ENCODE results near the gene CDK18.
"Not testable (repeated sequence)": the region's sequence is repeated elsewhere in the genome, so short reads cannot be mapped to it uniquely, and the experiment has no call there.

Gene CDK18

DNA sequence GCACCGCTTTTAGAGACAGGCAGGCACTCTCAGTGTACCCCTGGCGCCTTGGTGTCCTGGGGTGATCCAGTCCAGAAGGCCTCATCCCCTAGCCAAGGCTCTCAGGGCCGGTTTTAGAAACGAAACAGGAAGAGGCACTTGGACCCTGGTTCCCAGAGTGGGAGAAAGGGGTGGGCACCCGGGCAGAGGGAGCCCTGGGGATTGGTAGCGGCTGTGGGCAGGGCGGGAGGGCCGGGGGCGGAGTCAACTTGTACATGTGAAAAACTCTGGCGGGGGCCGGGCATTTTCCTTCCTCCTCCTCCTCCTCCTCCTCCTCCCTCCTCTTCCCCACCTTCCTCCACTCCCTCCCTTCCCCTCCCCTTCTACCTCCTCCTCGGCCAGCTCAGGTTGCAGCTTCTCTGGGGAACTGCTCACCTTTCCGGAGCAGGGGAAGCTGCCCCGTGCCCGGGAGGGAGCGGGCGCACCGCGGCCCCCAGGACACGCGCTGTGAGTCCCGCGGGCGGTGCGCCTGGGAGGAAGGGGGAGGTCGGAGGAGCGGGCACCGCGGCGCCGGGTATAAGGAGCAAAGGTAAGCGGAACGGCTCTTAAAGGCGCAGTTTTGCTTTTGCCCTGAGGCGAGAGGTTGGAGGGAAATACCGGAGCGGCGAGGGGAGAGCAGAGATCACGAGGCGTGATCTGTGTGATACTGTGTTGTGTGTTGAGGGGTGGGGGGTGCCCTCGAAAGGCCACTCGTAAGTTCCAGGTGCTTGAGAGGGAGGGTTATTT is at the start of gene CDK18:
CDK18 (plus strand) TSS at position 359 of the 765 bp plus-strand sequence. CDS start 18,499 bp downstream, outside the sequence.
- DNase-seq = peak; percentile 31

- DNase-seq = no peak
Measured at GRCh38 chr1:205454903-205455335, 49.5 kb upstream of the CDK18 start.

- no peak for DNase-seq
Measured at GRCh38 chr1:205455581-205456382, 48.7 kb upstream of the CDK18 start, which contains the start of gene BLACAT1. Gene BLACAT1 (minus strand): TSS chr1:205456045.

DNA sequence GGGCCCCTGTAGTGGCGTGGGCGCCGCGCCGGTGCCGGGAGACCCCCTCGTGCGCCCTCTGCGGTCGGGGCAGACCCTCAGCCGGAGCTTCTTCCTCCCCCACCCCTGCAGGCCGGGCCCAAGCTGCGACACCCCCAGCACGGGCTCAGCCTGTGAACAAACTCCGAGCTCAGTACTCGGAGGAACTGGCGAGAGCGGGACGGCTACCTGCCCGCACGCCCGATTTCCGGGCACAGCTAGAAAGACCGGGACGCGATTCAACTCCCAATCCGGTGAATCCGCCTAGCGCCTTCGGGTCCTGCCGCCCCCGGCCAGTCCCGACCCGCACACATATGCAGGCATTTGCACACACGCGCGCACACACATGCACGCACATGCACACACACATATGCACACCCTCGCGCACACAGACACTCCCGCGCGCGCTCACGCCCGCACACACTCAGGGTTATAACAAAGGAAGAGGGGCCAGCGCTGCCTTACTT is 48.0 kb upstream of the CDK18 start:
- no peak for DNase-seq

- peak; percentile 14 for DNase-seq
Measured at GRCh38 chr1:205456868-205457745, 47.4 kb upstream of the CDK18 start.

GRCh38 chr1:205458777-205459566 is 45.5 kb upstream of the CDK18 start:
- DNase-seq = peak; percentile 22

DNA sequence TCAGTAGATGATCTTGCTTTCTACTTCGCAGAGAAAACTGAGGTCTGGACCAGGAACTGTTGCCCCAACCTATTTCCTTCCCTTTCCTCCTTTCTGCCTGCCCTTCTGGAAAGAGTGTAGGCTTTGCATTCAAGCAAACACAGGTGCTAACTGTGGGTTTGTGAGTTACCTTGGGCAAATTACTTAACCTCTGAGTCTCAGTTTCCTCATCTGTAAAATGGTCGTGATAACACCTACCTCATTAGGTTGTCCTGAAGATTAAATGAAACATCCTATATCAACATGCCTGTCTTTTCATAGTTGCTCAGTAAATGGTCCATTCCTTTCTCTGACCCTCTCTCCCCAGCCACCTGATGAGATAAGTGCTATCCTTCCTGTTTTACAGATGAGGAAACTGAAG is 39.1 kb upstream of the CDK18 start:
- DNase-seq = no peak

GRCh38 chr1:205466595-205467220 is 37.8 kb upstream of the CDK18 start:
- no peak for DNase-seq

DNA sequence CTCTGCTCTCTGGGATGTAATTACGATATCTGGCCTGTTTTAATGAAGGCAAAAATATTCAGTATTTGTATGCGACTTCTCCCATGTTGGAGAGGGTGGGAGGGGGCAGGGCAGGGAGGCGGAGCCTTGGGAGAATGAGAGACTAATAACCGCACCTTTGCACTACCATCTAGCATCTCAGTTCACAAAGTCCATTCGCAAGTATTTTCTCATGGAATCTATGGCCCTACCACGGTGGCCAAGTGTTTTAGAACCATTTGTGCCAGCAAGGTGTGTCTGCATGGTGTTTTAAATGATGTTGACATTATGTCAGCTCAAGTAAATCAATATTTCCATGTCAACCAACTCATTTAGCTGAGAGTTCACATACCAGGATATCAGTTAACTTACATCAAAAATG is 34.3 kb upstream of the CDK18 start:
- no peak for DNase-seq

DNA sequence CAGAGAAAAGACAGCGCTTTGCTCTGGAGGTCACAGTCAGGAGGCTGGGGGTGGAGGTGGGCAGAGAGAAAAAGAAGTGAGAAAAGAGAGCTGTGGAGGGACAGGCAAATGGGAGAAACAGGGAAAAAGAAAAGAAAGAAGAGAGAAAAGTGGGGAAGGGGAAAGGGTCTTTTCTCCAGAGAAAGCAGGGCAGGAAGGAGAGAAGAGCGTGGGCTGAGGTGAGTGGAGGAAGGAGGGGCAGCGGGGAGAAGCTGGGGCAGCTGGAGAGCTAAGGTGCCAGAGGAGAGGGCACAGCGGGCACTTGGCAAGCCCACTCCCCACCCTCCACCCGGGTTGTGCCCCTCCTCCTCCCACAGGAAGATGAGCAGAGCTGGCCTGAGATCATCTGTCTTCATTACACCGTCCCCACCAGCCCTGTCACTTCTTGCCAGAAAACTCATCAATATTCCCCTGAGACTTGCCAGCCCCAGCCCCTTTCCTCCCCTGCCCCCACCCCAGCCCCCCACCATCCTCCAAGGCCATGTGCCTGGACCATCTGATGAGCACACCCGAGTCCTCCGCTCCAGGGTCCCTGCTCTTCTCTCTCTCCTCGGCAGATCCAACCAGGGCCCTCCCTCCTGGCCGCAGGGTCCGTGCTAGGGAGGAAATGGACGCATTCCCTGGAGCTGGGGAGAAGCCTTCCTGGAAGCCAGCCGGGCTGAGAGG is 31.6 kb upstream of the CDK18 start:
- no peak for DNase-seq

DNA sequence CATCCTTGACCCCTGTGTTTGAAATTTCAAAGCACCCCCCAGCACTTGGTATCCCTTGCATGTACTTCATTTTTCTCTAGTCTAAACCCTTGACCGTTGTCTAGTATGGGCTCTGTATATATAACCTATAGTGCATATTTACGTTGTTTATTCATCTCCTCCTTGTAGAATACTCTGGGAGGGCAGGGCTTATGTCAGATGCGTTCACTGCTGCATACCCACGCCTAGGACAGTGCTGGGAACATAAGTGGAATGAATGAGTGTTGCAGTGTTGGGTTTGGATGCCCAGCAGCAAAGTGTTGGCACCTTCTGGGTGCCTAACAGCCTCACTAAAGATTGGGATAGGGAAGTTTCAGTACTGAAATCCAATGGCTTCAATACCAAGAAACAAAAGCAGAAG is 31.0 kb upstream of the CDK18 start:
- DNase-seq = no peak

- DNase-seq = no peak
Measured at GRCh38 chr1:205473966-205474365, 30.5 kb upstream of the CDK18 start.

GRCh38 chr1:205474571-205474970 is 29.9 kb upstream of the CDK18 start:
- DNase-seq = no peak

DNA sequence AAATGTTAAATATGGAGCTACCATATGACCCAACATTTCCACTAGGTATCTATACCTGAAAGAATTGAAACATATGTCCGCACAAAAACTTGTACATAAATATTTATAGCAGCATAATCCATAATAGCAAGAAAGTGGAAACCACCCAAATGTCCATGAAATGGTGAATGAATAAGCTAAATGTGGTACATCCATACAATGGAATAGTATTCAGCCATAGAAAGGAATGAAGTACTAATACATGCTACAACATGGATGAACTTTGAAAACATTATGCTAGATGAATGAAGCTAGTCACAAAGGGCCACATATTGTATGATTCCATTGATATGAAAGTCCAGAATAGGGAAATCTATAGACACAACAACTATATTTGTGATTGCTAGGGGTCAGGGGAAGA is 28.6 kb upstream of the CDK18 start:
- DNase-seq = no peak

DNA sequence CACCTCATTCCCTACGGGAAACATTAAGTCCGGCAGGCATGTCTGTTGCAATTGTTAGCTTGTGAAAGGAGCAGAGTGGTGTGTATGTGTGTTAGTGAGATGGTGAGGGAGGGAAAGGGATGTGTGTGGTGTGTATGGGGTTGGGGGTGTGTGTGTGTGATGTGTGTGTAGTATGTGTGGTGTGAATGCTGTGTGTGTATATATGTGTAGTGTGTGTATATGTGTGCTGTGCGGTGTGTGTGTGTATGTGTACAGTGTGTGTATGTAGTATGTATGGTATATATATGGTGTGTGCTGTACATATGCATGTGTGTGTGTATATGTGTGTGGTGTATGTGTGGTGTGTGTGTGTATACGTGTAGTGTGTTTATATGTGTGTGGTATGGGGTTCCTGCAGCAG is 27.8 kb upstream of the CDK18 start:
- no peak for DNase-seq

- no peak for DNase-seq
Measured at GRCh38 chr1:205477121-205477758, 27.2 kb upstream of the CDK18 start.

GRCh38 chr1:205477759-205478247 is 26.7 kb upstream of the CDK18 start:
- DNase-seq = no peak

- not testable (repeated sequence) for DNase-seq
Measured at GRCh38 chr1:205478985-205479384, 25.5 kb upstream of the CDK18 start.

DNA sequence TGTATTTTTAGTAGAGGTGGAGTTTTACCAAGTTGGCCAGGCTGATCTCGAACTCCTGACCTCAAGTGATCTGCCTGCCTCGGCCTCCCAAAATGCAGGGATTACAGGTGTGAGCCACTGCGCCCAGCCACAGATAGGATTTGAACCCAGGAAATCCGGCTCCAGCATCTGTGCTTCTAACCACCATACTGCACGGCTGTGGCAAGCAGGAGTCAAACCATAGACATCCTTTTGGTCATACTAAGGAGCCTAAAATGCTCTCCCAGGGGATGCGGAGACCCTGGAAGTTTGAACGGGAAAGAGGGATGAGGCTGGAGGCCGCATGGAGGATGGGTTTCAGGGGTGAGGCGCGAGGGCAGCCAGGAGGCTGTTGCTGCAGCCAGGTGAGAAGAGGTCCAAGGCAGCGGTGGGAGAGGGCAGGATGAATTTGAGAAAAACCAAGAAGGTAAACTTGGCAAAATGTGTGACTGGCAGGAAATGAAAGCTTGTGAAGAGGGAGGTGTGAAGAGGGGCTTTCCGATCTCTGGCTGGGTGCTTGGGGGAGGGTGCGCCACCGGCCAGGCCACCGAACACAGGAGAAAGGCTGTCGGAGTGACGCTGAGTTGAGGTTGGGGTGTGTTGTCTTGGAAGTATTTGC is 24.0 kb upstream of the CDK18 start:
- peak; percentile 47 for DNase-seq

DNA sequence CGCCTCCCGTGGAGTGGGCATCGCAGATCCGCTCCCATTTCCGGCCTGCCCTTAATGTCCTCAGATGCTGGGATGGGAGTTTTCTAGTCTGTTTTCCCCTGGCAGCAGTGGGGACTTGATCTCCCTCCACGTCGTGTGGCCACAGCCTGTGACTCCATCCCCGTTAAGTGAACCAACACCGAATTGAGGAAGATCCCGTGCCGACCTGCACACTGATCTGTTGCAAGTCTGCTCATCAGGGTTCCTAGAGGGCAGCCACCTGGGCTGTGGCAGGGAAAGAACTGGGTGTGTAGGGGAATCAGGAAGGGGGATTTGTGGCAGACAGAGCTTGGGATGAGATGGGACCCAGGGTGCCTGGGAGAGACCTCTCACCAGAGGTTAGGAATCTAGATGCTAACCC is 23.3 kb upstream of the CDK18 start:
- no peak for DNase-seq
